ENCODE data around the gene PLOD2.

The PLOD2 gene

GRCh38 chr3:146160964-146161662 is at the start of gene PLOD2:
Gene PLOD2 (minus strand): TSS chr3:146161184. CDS start chr3:146160989, 195 bp downstream.
- peak; percentile 91 for DNase-seq

GRCh38 chr3:146209371-146209770 is 48.4 kb upstream of the PLOD2 start:
- DNase-seq: no peak

GRCh38 chr3:146203776-146204175 is 42.8 kb upstream of the PLOD2 start:
- DNase-seq: no peak

- DNase-seq: no peak
These were observed 39.7 kb upstream of the PLOD2 start for GRCh38 chr3:146200461-146201220.

- DNase-seq: no peak
These were observed 38.8 kb upstream of the PLOD2 start for GRCh38 chr3:146199762-146200161.

GRCh38 chr3:146196789-146197188 is 35.8 kb upstream of the PLOD2 start:
- no peak for DNase-seq

GRCh38 chr3:146195605-146196004 is 34.6 kb upstream of the PLOD2 start:
- DNase-seq: no peak

- no peak for DNase-seq
These were observed 34.0 kb upstream of the PLOD2 start for GRCh38 chr3:146195030-146195429.

GRCh38 chr3:146191051-146191450 is 30.1 kb upstream of the PLOD2 start:
- no peak for DNase-seq

GRCh38 chr3:146189519-146190173 is 28.7 kb upstream of the PLOD2 start:
- peak; percentile 70 for DNase-seq

- peak; percentile 48 for DNase-seq
These were observed 26.5 kb upstream of the PLOD2 start for GRCh38 chr3:146187334-146187950.

GRCh38 chr3:146184241-146185015 is 23.4 kb upstream of the PLOD2 start:
- peak; percentile 50 for DNase-seq

GRCh38 chr3:146181216-146181615 is 20.2 kb upstream of the PLOD2 start:
- DNase-seq: no peak

GRCh38 chr3:146180376-146180775 is 19.4 kb upstream of the PLOD2 start:
- no peak for DNase-seq

GRCh38 chr3:146178006-146178689 is 17.2 kb upstream of the PLOD2 start:
- no peak for DNase-seq

GRCh38 chr3:146177519-146177918 is 16.5 kb upstream of the PLOD2 start:
- DNase-seq: no peak

GRCh38 chr3:146177072-146177471 is 16.1 kb upstream of the PLOD2 start:
- DNase-seq: peak; percentile 32

- no peak for DNase-seq
These were observed 11.6 kb upstream of the PLOD2 start for GRCh38 chr3:146172586-146172985.

GRCh38 chr3:146170591-146170990 is 9.6 kb upstream of the PLOD2 start:
- no peak for DNase-seq

GRCh38 chr3:146169891-146170290 is 8.9 kb upstream of the PLOD2 start:
- DNase-seq: no peak

- DNase-seq: no peak
These were observed 5.8 kb upstream of the PLOD2 start for GRCh38 chr3:146166826-146167225.

- DNase-seq: peak; percentile 88
These were observed 5.4 kb upstream of the PLOD2 start for GRCh38 chr3:146166415-146166821.
